WTC11 (cell line): Measurements from ENCODE around the gene GTF2H1. TPM values are rescaled to one million over a fixed set of nuclear protein-coding genes. Genes with fewer than 3 reads are reported as not detected.
"Not testable (repeated sequence)": the region's sequence is repeated elsewhere in the genome, so short reads cannot be mapped to it uniquely, and the experiment has no call there.

ENCODE experiments used
- ATAC-seq: fragments of 200-7000 bp; cut with Tn5 transposase; 2 replicates; pipeline ENCODE4 v1.10.0; 2021; ENCODE audit warnings: mild to moderate bottlenecking, moderate library complexity
- CTCF ChIA-PET: fragments of 300-600 bp; sonication (Branson Sonifier 250); formaldehyde crosslinking; loops from one replicate; lab custom pipeline; 2021; ENCODE audit warnings: antibody characterized with exemption; lab: Charles Lee
- POLR2A ChIA-PET: fragments of 350-600 bp; sonication (Branson Sonifier 250); formaldehyde crosslinking; loops from one replicate; lab custom pipeline; 2021; ENCODE audit warnings: antibody characterized with exemption; lab: Charles Lee
- DNase-seq: peaks from one replicate; pipeline ENCODE4 v3.0.0; 2021; ENCODE audit warnings: low spot score
- H3K27ac Mint-ChIP-seq: 2 replicates; pipeline ENCODE4 v1.8.0; 2021; ENCODE audit warnings: mixed read lengths
- H3K27me3 Mint-ChIP-seq: 2 replicates; pipeline ENCODE4 v1.8.0; 2021; ENCODE audit warnings: low read depth, mild to moderate bottlenecking, moderate library complexity, mixed read lengths
- H3K36me3 Mint-ChIP-seq: 2 replicates; pipeline ENCODE4 v1.8.0; 2021; ENCODE audit warnings: mixed read lengths
- H3K4me1 Mint-ChIP-seq: 2 replicates; pipeline ENCODE4 v1.8.0; 2022; ENCODE audit warnings: mixed read lengths
- H3K4me3 Mint-ChIP-seq: 2 replicates; pipeline ENCODE4 v1.8.0; 2021; ENCODE audit warnings: mild to moderate bottlenecking, moderate library complexity, mixed read lengths
- H3K9me3 Mint-ChIP-seq: 2 replicates; pipeline ENCODE4 v1.8.0; 2021; ENCODE audit warnings: mixed read lengths
- CREM ChIP-seq: sonication (generic); formaldehyde crosslinking; IDR thresholded peaks from 2 replicates; pipeline ENCODE4 v1.8.1; 2022; ENCODE audit warnings: mild to moderate bottlenecking, missing genetic modification reagents, moderate library complexity
- ESRRA ChIP-seq: sonication (generic); formaldehyde crosslinking; IDR thresholded peaks from 2 replicates; pipeline ENCODE4 v1.8.1; 2022; ENCODE audit warnings: mild to moderate bottlenecking, missing genetic modification reagents, borderline replicate concordance
- FOXK1 ChIP-seq: sonication (generic); formaldehyde crosslinking; IDR thresholded peaks from 2 replicates; pipeline ENCODE4 v1.8.0; 2022; ENCODE audit warnings: mild to moderate bottlenecking, moderate library complexity, missing genetic modification reagents
- FOXP1 ChIP-seq: sonication (generic); formaldehyde crosslinking; IDR thresholded peaks from 2 replicates; pipeline ENCODE4 v1.8.0; 2022; ENCODE audit warnings: missing genetic modification reagents, mild to moderate bottlenecking, moderate library complexity, borderline replicate concordance
- JAZF1 ChIP-seq: fragments of 250-450 bp; sonication (Bioruptor Pico); IDR thresholded peaks from 2 replicates; pipeline ENCODE4 v1.9.0; 2021; ENCODE audit warnings: moderate library complexity, mild to moderate bottlenecking, inconsistent platforms
- RORB ChIP-seq: fragments of 250-450 bp; sonication (Bioruptor Pico); IDR thresholded peaks from 2 replicates; pipeline ENCODE4 v1.9.0; 2021; ENCODE audit warnings: mild to moderate bottlenecking
- SMAD3 ChIP-seq: sonication (generic); formaldehyde crosslinking; IDR thresholded peaks from 2 replicates; pipeline ENCODE4 v1.8.0; 2022; ENCODE audit warnings: missing genetic modification reagents, mild to moderate bottlenecking, borderline replicate concordance
- ZNF121 ChIP-seq: sonication (generic); formaldehyde crosslinking; IDR thresholded peaks from 2 replicates; pipeline ENCODE4 v1.8.0; 2023; ENCODE audit warnings: missing genetic modification reagents
- ZNF423 ChIP-seq: fragments of 250-450 bp; sonication (Bioruptor Pico); IDR thresholded peaks from 2 replicates; pipeline ENCODE4 v2.1.2; 2022; ENCODE audit warnings: mild to moderate bottlenecking, moderate library complexity
- total RNA-seq: library from RNA; stranded (reverse); gene quantifications from 3 replicates; pipeline ENCODE4 v1.2.3, GENCODE V29; 2021
- TF ChIP-seq, protein P1 (sequence below): sonication (generic); formaldehyde crosslinking; conservative IDR thresholded peaks from 2 replicates; pipeline ENCODE4 v1.8.1; 2023; ENCODE audit warnings: mild to moderate bottlenecking, low read depth, missing genetic modification reagents, moderate library complexity
- TF ChIP-seq, protein P2 (sequence below): fragments of 250-450 bp; sonication (Bioruptor Pico); IDR thresholded peaks from 2 replicates; pipeline ENCODE4 v1.9.0; 2021; ENCODE audit warnings: moderate library complexity, mild to moderate bottlenecking, inconsistent platforms, borderline replicate concordance
- TF ChIP-seq, protein P3 (sequence below): sonication (generic); formaldehyde crosslinking; IDR thresholded peaks from 2 replicates; pipeline ENCODE4 v1.8.1; 2023; ENCODE audit warnings: mild to moderate bottlenecking, moderate library complexity, missing genetic modification reagents

Gene GTF2H1
- total RNA-seq, 1 experiment from 2014 or later, result 24.1 TPM

DNA sequence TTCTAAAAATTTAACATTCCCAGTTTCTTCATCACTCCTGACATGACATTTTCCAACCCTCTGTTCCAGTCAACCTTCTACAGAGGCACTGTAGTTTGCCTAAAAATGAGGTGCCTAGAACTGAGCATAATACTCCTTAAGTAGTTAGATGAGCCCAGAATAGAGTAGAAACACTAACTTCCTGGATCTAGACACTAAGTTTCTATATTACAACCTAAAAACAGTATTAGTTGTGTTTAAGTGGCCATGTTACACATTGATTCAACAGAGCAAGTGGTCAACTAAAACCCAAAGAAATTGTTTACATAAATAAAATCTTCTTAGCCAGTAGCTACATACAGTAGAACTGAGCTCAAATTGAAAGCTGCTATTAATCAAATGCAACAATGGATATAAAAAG lies 1.8 kb upstream of the GTF2H1 start:
- ChIA-PET CTCF (interaction anchor here (0.9 to 1.6 kb wide), 2 partner anchors 77 kb away, joined by 3 to 8 read pairs; no protein-coding TSS in a partner anchor), POLR2A (no interaction called here)
- peaks cover 37% of the 10 kb centered on the region for H3K4me1 Mint-ChIP-seq
- peak overlapping the region; percentile 55 for H3K4me3 Mint-ChIP-seq
- peaks cover 8% of the 10 kb centered on the region for H3K36me3 Mint-ChIP-seq
- ATAC-seq (no peak), DNase-seq (no peak)
- no peak overlapping the region for H3K27ac Mint-ChIP-seq
- H3K27me3 Mint-ChIP-seq, result no peaks in the 10 kb centered on the region
- TF ChIP-seq SMAD3, result no peak
- TF ChIP-seq CREM, result no peak
- TF ChIP-seq ESRRA (CRISPR knock-in tag), result no peak
- TF ChIP-seq, protein P1, sequence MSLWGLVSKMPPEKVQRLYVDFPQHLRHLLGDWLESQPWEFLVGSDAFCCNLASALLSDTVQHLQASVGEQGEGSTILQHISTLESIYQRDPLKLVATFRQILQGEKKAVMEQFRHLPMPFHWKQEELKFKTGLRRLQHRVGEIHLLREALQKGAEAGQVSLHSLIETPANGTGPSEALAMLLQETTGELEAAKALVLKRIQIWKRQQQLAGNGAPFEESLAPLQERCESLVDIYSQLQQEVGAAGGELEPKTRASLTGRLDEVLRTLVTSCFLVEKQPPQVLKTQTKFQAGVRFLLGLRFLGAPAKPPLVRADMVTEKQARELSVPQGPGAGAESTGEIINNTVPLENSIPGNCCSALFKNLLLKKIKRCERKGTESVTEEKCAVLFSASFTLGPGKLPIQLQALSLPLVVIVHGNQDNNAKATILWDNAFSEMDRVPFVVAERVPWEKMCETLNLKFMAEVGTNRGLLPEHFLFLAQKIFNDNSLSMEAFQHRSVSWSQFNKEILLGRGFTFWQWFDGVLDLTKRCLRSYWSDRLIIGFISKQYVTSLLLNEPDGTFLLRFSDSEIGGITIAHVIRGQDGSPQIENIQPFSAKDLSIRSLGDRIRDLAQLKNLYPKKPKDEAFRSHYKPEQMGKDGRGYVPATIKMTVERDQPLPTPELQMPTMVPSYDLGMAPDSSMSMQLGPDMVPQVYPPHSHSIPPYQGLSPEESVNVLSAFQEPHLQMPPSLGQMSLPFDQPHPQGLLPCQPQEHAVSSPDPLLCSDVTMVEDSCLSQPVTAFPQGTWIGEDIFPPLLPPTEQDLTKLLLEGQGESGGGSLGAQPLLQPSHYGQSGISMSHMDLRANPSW (CRISPR knock-in tag), result no peak
- TF ChIP-seq FOXK1 (CRISPR knock-in tag), result no peak
- TF ChIP-seq JAZF1 (CRISPR knock-in tag), result no peak
- TF ChIP-seq ZNF121 (CRISPR knock-in tag), result no peak
- no peaks in the 10 kb centered on the region for H3K9me3 Mint-ChIP-seq

DNA sequence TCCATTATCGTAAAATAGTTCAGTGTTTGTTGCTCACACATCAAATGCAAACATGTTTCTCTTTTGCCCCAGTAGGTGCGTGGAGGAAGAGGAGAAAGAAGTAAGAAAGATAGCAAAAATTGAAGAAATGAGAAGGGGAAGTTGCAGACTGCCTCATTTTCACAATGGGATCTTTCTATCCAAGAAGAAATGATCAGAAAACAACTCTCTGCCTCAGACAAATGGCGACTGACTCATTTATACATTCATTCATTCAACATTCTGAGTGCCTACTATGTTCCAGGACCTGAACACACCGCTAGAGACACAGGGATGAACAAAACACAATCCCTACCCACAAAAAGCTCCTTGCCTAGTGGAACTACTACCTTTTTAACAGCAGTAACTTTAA lies 794 bp upstream of the GTF2H1 start:
- CTCF ChIA-PET, result interaction anchor here (0.7 to 1.6 kb wide), 2 partner anchors 78 to 211 kb away, joined by 3 to 8 read pairs; no protein-coding TSS in a partner anchor
- no peaks in the 10 kb centered on the region for H3K9me3 Mint-ChIP-seq
- TF ChIP-seq SMAD3, result 0 out of 2 replicates have a peak, but pooled peaks have one; percentile 4
- TF ChIP-seq RORB (CRISPR knock-in tag), result no peak
- H3K27me3 Mint-ChIP-seq, result no peaks in the 10 kb centered on the region
- H3K4me1 Mint-ChIP-seq, result peaks cover 37% of the 10 kb centered on the region
- H3K36me3 Mint-ChIP-seq, result peaks cover 10% of the 10 kb centered on the region
- peak overlapping the region; percentile 96 for H3K4me3 Mint-ChIP-seq
- ATAC-seq, result peak; percentile 13
- no peak for DNase-seq
- peak overlapping the region; percentile 99 for H3K27ac Mint-ChIP-seq
- POLR2A ChIA-PET, result no interaction called here

DNA sequence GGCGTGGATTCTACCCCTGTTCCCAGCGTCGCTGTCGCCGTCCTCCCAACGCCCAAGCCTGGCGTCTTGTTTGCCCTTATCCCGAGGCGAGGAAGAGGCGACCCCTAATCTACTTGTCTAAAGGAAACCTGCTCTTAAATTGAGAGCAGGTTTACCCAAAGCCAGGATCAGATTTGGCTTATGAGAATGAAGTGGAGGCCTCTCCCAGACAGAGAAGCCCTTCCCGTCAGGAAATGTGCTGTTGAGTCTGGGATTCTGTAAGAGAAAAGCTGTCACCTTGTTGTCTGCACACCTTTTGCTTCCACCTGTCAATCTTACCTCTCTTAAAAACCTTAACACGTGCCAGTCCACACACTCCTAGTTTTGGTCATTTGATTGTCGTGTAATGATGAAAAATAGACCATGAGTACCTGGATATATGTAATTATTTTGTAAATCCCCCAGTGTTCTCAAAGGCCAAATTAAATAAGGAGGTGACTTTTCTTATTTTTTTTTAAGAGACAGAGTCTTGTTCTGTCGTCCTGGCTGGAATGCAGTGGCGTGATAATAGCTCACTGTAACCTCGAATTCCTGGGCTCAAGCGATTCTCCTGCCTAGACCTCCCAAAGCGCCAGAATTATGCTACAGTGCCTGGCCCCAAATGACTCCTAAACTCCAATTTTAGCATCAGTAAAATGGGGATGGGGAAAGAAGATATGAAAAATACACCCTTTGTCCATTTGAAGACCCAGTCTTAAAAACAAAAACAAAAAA lies 627 bp downstream of the GTF2H1 start:
- DNase-seq, result no peak
- H3K4me3 Mint-ChIP-seq, result peak overlapping the region; percentile 96
- no peak for ATAC-seq
- CTCF ChIA-PET, result interaction anchor here (1.1 kb wide), 1 partner anchor 87 kb away, joined by 5 read pairs; no protein-coding TSS in a partner anchor
- H3K36me3 Mint-ChIP-seq, result peaks cover 6% of the 10 kb centered on the region
- POLR2A ChIA-PET, result no interaction called here
- H3K27ac Mint-ChIP-seq, result peak overlapping the region; percentile 99
- H3K27me3 Mint-ChIP-seq, result no peaks in the 10 kb centered on the region
- H3K4me1 Mint-ChIP-seq, result peaks cover 37% of the 10 kb centered on the region
- TF ChIP-seq, protein P2, sequence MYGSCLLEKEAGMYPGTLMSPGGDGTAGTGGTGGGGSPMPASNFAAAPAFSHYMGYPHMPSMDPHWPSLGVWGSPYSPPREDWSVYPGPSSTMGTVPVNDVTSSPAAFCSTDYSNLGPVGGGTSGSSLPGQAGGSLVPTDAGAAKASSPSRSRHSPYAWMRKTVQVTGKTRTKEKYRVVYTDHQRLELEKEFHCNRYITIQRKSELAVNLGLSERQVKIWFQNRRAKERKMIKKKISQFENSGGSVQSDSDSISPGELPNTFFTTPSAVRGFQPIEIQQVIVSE (CRISPR knock-in tag), result no peak
- TF ChIP-seq ZNF423 (CRISPR knock-in tag), result no peak
- TF ChIP-seq, protein P3, sequence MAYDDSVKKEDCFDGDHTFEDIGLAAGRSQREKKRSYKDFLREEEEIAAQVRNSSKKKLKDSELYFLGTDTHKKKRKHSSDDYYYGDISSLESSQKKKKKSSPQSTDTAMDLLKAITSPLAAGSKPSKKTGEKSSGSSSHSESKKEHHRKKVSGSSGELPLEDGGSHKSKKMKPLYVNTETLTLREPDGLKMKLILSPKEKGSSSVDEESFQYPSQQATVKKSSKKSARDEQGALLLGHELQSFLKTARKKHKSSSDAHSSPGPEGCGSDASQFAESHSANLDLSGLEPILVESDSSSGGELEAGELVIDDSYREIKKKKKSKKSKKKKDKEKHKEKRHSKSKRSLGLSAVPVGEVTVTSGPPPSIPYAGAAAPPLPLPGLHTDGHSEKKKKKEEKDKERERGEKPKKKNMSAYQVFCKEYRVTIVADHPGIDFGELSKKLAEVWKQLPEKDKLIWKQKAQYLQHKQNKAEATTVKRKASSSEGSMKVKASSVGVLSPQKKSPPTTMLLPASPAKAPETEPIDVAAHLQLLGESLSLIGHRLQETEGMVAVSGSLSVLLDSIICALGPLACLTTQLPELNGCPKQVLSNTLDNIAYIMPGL (CRISPR knock-in tag), result no peak
- TF ChIP-seq FOXP1 (CRISPR knock-in tag), result no peak
- TF ChIP-seq FOXK1 (CRISPR knock-in tag), result no peak
- TF ChIP-seq, all 79 proteins: peak for 0
- no peaks in the 10 kb centered on the region for H3K9me3 Mint-ChIP-seq

DNA sequence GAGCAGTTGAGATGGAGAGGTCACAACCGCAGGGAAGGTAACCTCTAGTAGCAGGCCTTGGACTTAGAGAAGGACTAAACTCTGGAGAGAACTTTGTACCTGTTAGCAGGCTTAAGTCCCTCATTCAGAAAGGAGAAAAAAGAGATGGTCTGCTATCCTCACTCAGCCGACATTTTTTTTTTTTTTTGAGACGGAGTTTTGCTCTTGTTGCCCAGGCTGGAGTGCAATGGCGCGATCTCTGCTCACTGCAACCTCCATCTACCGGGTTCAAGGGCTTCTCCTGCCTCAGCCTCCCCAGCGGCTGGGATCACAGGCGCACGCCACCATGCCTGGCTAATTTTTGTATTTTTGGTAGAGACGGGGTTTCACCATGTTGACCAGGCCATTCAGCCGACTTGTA lies 1.5 kb downstream of the GTF2H1 start:
- H3K36me3 Mint-ChIP-seq, POLR2A ChIA-PET, H3K27me3 Mint-ChIP-seq, DNase-seq, CTCF ChIA-PET, H3K9me3 Mint-ChIP-seq, ATAC-seq: not testable (repeated sequence)
- H3K27ac Mint-ChIP-seq, result peak overlapping the region; percentile 67
- H3K4me1 Mint-ChIP-seq, result peaks cover 37% of the 10 kb centered on the region
- peak overlapping the region; percentile 96 for H3K4me3 Mint-ChIP-seq
